C4-2B (cell line): Measurements from ENCODE around the gene PLAU.
"Not testable (repeated sequence)": the region's sequence is repeated elsewhere in the genome, so short reads cannot be mapped to it uniquely, and the experiment has no call there.

Experiments used
- H3K27ac ChIP-seq: fragments of 450-650 bp; 2 replicates; pipeline ENCODE4 v1.5.1; 2017
- ZFX ChIP-seq: fragments of 450-650 bp; IDR thresholded peaks from 2 replicates; pipeline ENCODE4 v1.6.1; 2017
- TF ChIP-seq, protein P1 (sequence below): fragments of 450-650 bp; conservative IDR thresholded peaks from 2 replicates; pipeline ENCODE4 v1.5.1; 2017; ENCODE audit warnings: mild to moderate bottlenecking

Gene PLAU

DNA sequence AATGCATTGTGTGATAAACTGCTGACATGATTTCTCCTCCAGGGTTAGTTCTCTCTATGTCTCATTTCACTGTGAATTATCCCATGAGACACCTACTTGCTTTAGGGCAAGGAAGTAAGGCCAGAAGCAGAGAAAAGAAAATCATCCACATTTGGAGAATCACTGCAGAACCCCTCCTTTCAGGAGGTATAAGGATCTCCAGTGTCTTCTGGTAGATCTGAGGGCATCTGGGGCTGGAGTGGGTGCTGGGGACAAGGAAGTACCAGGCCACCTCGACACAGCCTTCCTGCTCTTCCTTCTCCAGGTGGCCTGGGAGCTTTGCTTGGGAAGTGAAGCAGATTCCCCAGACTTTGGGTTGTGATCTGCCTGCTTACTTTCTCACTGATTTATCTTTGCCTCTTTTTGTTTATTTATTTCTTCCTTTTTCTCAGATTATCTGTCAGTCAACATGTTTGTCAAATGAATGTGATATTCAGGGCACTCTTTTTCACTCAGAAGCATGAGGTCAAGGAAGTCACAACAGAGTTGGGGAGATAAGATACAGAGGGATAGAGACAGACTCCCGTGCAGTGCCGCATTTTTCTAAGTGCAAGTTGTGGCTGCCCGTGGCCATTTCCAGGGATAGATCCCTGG is 24.2 kb upstream of the PLAU start:
- TF ChIP-seq ZFX = no peak
- TF ChIP-seq, protein P1, sequence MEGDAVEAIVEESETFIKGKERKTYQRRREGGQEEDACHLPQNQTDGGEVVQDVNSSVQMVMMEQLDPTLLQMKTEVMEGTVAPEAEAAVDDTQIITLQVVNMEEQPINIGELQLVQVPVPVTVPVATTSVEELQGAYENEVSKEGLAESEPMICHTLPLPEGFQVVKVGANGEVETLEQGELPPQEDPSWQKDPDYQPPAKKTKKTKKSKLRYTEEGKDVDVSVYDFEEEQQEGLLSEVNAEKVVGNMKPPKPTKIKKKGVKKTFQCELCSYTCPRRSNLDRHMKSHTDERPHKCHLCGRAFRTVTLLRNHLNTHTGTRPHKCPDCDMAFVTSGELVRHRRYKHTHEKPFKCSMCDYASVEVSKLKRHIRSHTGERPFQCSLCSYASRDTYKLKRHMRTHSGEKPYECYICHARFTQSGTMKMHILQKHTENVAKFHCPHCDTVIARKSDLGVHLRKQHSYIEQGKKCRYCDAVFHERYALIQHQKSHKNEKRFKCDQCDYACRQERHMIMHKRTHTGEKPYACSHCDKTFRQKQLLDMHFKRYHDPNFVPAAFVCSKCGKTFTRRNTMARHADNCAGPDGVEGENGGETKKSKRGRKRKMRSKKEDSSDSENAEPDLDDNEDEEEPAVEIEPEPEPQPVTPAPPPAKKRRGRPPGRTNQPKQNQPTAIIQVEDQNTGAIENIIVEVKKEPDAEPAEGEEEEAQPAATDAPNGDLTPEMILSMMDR = no peak
- H3K27ac ChIP-seq = peak overlapping the region; percentile 85

DNA sequence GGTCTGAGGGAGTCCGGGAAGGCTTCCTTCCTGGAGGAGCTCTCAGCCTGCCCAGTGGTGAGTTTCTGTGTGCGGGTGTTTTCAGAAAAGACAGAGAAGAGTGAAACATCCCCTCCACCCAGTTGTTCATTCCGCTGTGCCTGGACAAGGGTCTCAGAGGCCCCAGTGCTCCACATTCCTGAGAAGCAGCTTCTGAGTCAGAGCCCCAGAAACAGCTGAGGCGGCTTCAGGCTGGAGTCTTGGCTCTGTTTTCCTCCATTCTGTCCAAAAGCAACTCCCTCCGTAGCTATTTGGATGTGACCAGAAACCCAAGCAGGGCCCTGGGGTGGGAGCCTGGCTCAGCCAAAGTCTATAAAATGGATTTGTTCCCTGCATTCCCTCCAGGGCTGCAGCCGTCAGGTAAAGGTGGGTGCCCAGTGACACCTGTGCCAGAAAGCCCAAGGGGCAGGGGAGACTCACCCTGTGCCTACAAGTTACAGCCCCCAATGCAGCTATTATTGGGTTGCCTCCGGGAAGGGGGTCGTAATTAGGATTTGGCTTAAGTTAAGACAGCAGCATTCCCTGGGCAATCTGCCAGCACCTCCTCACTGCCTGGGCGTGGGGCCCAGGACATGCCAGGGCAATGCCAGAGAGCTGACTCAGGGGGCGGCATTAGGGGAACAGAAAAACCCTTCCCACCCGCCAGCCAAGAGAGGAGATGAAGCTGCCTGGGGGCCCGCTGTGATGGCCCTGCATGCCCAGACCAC is 23.5 kb upstream of the PLAU start:
- no peak for TF ChIP-seq ZFX
- peak overlapping the region; percentile 85 for H3K27ac ChIP-seq

DNA sequence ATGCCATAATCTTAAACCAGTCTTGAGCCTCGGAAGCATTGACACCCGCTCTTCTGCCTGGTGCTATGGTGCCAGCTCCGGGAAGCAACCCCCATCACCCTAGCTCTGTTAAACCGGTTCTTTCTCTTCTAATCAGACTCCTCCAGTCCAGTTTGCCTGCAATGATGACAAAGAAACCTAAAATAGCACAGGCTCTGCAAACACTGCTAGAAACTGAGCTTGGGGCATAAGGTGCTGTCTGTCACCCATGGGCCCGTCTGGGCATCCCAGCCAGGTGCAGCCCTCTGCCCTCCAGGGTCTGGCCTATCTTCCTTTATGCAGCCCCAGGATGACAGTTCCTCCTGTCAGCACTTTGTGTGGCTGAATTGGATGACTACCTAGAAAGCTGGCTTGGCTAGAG is 22.4 kb upstream of the PLAU start:
- peak overlapping the region; percentile 85 for H3K27ac ChIP-seq
- no peak for TF ChIP-seq ZFX
- TF ChIP-seq, protein P1 = no peak

DNA sequence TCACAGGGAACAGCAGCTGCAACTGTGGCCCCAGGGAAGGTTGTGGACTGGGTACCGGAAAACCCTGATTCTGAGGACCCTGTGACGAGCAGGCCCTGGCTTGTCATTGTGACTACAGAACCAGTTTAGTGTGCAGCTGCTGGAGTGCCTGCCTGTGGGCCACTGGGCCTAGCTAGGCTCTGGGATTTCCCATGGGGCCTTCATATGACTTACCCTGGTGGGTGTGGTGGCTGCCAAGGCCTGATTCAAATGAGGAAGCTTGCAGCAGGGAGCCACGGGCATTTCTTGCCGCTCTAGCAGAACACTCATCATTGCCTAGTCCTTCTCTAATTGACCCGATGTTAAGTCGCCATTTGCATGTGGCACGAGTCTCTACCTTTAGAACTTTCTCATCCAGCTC is 21.9 kb upstream of the PLAU start:
- TF ChIP-seq, protein P1 = no peak
- TF ChIP-seq ZFX = peak; percentile 51; the same call in 1 of the 2 replicates
- peak overlapping the region; percentile 85 for H3K27ac ChIP-seq

- H3K27ac ChIP-seq = peak overlapping the region; percentile 85
Observed at GRCh38 chr10:73889416-73889815, 21.5 kb upstream of the PLAU start.

GRCh38 chr10:73890261-73890660 is 20.7 kb upstream of the PLAU start:
- TF ChIP-seq, protein P1 = no peak
- no peak for TF ChIP-seq ZFX
- H3K27ac ChIP-seq = no peak overlapping the region

DNA sequence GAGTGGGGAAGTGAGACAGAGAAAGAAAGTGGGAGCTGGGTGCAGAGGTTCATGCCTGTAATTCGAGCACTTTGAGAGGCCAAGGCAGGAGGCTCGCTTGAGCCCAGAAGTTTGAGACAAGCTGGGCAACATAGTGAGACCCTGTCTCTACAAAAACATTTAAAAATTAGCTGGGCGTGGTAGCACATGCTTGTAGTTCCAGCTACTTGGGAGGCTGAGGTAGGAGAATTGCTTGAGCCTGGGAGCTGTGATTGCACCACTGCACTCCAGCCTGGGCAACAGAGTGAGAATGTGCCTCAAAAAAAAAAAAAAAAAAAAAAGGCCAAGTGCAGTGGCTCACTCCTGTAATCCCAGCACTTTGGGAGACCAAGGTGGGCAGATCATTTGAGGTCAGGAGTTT is 20.1 kb upstream of the PLAU start:
- not testable (repeated sequence) for H3K27ac ChIP-seq

- no peak for TF ChIP-seq ZFX
- TF ChIP-seq, protein P1 = no peak
- no peak overlapping the region for H3K27ac ChIP-seq
Observed at GRCh38 chr10:73891540-73891939, 19.4 kb upstream of the PLAU start.
